NK-92 (cell line): Measurements from ENCODE around the gene DNAH1.
"Not testable (repeated sequence)": the region's sequence is repeated elsewhere in the genome, so short reads cannot be mapped to it uniquely, and the experiment has no call there.

ENCODE experiments used
- DNase-seq: peaks from one replicate; lab custom pipeline; 2025; ENCODE audit not compliant: unreplicated experiment; lab: John Stamatoyannopoulos, UW

DNAH1 gene

GRCh38 chr3:52331906-52332305 lies 15.8 kb downstream of the DNAH1 start:
- DNase-seq = no peak

GRCh38 chr3:52333869-52334557 lies 17.9 kb downstream of the DNAH1 start:
- DNase-seq = no peak

- DNase-seq = not testable (repeated sequence)
Measured at GRCh38 chr3:52338131-52338530, 22.0 kb downstream of the DNAH1 start.

GRCh38 chr3:52339612-52340011 lies 23.5 kb downstream of the DNAH1 start:
- DNase-seq = no peak

- DNase-seq = no peak
Measured at GRCh38 chr3:52341123-52341522, 25.0 kb downstream of the DNAH1 start.

GRCh38 chr3:52343946-52344600 lies 28.0 kb downstream of the DNAH1 start:
- DNase-seq = no peak

- DNase-seq = no peak
Measured at GRCh38 chr3:52345521-52346109, 29.5 kb downstream of the DNAH1 start.

- DNase-seq = no peak
Measured at GRCh38 chr3:52346623-52347530, 30.8 kb downstream of the DNAH1 start.

GRCh38 chr3:52347716-52348635 lies 31.9 kb downstream of the DNAH1 start:
- no peak for DNase-seq

- no peak for DNase-seq
Measured at GRCh38 chr3:52349131-52349530, 33.0 kb downstream of the DNAH1 start.

GRCh38 chr3:52349611-52350395 lies 33.7 kb downstream of the DNAH1 start:
- DNase-seq = no peak

GRCh38 chr3:52350416-52350815 lies 34.3 kb downstream of the DNAH1 start:
- no peak for DNase-seq

- no peak for DNase-seq
Measured at GRCh38 chr3:52350981-52351761, 35.1 kb downstream of the DNAH1 start.

- no peak for DNase-seq
Measured at GRCh38 chr3:52351762-52352368, 35.7 kb downstream of the DNAH1 start.

- DNase-seq = no peak
Measured at GRCh38 chr3:52352566-52352965, 36.4 kb downstream of the DNAH1 start.

- DNase-seq = no peak
Measured at GRCh38 chr3:52353291-52353855, 37.3 kb downstream of the DNAH1 start.

GRCh38 chr3:52354676-52355075 lies 38.6 kb downstream of the DNAH1 start:
- no peak for DNase-seq

- no peak for DNase-seq
Measured at GRCh38 chr3:52355526-52355925, 39.4 kb downstream of the DNAH1 start.
